Inferior parietal cortex (tissue), 1 donor: ENCODE measurements around the gene BSND.

Experiments used
- DNase-seq: peaks from one replicate; pipeline ENCODE4 v3.0.0-alpha.2; 2016; ENCODE audit errors: extremely low spot score

BSND gene

DNA sequence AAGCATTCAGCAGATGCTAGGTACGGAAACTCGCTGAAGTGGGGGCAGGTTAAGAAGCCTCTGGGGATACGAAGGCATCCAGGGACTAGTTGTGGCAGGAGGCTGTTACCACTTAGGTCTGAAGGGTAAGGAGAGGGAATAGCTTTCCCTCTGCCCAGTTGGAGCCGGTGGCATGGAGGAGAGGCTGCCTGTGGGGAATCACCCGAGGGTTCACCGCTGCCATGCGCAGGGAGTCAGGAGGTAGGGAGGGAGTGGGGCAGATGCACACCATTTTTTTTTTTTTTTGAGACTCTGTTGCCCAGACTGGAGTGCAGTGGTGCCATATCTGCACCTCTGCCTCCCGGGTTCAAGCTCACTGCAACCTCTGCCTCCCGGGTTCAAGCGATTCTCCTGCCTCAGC is 46.7 kb downstream of the BSND start:
- no peak for DNase-seq

DNA sequence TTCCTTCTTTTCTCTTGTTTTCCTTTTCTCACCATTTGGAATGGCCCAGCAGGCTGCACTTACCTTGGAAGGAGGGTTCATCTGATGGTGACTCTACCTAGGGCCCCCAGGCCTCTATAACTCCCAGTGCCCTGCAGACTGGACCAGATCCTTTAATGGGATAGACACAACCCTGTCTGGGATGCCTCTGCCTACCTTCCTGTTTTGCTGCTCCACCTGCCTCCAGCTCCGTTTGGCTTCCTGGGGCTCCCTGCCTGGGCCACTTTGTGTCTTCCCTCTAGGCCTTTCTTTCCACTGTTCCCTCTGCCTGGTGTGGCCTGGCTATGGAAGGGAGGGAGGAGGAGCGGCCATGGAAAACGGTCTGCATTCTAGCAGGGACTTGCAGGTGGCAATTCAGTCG is 48.1 kb downstream of the BSND start:
- DNase-seq = no peak

DNA sequence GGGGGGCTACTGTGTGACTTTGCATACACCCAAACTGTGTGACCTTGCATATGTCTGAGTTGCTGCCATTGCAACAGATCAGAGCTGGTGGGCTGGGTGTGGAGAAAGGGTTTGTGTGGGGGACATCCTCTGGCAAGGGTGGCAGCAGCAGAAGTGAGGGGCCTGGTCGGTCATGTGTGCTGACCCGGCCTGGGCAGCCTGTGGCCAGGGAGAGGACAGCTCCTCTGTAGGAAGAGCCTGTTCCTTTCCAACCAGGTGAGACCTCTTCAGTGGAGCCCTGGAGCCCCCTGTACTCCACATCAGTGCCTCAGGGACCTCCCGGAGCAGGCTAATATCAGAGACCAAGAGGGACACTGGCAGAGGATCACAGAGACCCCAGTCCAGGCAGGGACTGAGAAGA is 48.9 kb downstream of the BSND start:
- no peak for DNase-seq

DNA sequence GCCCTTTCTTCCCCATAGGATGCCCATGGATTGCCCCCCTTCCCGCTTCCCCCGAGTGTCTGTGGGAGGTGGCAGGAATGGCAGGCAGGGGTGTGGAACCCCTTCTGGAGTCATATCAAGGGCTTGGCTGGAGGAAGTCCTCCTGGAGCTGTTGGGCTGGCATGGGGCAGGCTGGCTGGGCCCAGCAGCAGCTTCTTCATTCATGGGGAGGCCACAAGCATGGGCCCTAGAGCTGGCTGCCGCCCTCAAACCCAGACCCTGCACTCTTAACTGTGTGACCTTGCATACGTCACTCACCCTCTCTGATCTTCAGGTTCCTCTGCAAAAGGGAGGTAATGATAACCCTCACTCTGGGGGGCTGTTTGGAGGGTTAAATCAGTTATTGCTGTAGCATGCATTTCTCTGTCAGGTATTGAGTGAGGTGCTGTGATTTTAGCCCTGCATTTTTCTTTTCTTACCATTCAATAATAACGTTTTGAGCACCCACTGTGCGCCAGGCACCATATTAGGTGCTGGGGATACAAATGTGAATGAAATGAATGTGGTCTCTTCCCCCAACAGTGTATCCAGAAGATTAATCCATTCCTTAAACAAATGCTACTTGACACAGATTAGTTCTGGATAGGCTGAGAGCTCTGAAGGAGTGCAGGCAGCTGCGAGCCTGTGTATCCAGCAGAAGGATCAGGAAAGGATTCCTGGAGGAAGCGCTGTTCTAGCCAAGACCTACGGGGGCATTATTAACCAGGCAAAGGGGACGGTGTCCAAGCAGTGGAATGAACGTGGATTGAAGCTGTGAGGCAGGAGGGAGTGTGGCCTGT is 49.9 kb downstream of the BSND start:
- no peak for DNase-seq

DNA sequence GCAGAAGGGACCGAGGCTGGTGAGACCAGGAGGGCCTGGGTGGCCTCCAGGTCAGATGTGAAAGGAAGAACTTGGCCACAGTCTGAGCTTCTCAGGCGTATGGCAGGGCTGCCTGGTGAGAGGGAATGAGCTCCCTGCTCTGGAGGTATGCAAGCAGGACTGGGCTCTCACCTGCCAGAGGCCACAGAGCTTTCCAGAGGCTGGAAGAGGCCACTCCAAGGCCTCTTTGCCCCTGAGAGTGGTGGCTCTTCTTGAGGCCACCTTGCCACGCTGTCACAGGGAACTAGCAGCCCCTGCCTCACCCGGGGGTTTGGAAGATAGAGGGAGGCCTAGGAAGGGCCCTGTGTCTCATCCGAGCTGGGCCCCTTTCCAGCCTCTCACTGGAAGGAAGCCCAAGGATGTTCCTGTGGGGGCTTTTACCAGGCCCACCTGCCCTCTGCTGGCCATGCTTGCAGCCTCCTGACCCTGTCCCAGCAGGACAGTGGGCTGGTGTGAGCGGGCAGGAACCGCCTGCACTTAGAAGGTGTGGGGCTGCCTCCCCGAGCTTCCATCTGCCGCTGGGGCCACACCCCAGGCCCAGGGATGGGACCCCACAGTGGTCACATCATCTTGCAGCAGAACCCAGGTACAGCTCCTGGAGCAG is 50.7 kb downstream of the BSND start:
- no peak for DNase-seq

DNA sequence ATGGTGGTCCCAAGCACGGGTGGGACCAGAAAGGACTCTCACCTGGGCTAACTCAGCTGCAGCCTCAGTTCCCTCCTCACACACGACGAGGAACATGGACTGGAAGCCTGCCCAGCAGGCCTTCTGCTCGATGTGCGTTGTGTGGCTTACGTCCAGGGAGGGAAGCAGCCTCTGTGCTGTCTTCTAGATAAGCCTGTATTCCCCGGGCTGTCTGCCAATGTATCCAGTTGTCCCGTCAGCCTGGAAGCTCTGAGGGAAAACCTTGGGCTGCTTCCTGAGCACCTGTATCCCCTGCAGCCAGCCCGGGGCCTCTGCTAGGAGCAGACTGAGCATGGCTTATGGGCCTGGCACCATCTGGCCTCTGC is 51.2 kb downstream of the BSND start:
- no peak for DNase-seq

DNA sequence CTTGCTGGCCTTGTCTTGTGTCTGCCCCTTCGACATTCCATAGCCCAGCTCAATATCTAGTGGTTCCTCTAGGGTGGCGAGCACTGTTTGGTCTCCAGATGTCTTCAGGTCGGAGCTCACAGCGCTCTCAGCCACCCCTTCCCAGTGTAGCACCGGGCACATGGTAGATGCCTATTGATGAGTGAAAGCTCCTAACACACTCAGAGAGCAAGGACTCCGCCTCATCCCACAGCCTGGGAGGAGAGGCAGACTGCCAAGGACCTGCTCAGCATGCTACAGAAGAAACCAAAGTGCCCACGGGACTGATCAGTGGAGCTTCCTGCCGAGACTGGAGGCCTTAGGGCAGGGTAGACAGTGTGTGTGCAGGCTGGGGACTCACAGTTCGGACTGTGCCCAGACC is 51.5 kb downstream of the BSND start:
- no peak for DNase-seq

DNA sequence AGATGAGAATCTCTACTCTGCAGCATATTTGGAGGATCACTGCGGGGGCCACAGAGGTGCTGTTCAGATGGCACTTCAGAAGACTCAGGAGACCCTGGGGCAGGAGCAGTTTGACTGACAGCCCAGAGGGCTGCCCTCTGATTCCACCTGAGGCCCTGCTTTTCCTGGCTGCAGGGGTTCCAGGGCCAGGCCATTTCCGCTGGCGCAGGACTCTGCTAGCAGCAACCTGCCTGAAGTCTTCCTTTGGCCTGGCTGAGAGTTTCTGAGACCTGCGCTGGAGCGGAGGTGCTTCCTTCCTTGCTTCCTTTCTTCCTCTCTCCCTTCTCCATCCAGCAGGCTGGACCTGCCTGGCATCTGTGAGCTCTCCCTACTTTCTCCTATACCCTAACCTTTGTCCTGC is 52.4 kb downstream of the BSND start:
- no peak for DNase-seq

DNA sequence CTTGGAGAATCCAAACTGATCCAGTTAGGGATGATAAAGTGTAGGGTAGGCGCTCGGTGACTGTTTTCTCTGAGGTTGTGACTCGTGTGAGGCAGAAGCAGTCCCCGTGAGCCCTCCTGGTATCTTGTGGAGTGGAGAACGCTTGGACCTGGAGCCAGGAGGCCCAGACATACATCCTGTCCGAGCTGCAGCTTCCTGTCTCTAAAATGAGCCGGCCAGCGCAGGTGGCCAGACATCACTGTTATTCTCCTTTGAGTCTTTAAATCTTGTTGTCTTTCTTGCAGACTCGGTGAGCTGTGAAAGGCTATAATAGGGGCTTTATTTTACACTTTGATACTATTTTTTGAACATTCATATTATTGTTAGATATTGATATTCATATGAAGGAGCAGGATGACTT is 52.9 kb downstream of the BSND start:
- no peak for DNase-seq

DNA sequence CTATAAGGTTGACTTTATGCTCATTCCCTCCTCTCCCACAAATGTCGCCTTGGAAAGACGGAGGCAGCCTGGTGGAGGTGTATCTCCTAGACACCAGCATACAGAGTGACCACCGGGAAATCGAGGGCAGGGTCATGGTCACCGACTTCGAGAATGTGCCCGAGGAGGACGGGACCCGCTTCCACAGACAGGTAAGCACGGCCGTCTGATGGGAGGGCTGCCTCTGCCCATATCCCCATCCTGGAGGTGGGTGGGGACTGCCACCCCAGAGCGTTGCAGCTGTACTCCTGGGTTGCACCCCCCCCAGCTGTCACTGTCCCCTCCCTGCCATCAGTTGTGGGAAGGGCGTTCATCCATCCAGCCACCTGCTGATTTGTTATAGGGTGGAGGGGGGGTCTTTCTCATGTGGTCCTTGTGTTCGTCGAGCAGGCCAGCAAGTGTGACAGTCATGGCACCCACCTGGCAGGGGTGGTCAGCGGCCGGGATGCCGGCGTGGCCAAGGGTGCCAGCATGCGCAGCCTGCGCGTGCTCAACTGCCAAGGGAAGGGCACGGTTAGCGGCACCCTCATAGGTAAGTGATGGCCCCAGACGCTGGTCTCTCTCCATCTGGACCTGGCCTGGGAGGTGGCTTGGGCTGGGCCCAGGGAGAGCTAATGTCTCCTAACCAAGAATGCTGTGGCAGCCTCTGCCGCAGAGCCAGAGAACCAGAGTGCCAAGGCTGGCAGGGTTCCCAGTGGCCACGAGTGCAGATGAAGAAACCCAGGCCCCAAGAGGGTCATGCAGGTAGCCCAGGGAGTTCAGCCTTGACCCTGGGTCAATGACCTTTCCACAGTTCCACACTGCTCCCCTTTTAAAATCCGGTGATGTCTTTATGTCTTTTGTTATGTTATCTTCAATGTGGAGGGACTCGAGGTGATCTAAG is 53.7 kb downstream of the BSND start:
- DNase-seq = no peak

DNA sequence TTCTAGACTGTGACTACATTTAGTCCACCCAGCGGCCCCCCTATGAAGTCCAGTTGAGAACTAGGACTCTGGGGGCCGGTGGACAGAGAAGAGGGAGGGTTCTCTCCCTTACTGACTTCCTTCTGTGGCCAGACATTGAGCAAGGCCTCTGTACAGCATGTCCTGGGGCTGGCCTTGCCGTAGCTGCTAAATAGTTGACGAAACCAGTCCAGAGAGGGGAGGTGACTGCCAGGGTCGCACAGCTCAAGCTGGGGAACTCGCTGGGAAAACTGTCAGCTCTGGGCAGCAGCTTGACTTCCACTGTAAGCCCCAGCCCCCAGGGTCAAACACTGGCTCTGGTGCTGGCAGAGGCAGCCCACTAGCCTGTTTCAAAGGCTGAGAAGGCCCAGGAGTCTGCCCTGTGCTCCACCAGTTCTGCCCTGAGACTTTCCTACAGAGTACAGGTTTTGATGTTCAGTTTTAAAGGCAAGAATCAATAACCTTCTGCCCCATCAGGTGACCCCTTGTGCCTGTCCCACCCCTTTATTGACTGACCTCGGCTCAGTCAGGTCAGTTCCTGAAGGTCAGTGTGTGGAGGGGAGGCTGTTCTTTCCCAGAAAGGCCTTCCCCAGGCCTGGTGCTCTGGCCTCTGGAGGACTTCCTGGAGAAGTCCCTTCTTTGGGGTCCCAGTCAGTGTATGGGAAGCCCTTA is 54.7 kb downstream of the BSND start:
- DNase-seq = no peak

DNA sequence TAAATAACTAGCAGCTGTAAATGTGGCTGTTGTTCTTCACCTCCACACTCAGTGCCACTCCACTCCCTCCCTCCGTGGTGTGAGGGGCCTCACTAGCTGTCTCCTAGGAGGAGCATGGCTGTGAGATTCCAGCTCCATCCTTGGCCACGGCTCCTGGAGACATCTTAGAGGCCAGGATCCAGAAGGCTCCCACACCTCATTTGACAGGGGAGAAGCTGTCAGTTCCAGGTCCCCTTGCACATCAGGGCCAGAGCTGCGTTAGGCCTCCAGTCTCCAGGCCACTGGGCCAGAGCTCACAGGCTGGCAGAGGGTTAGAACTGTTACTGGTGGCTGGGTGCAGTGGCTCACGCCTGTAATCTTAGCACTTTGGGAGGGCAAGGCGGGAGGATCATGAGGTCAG is 55.7 kb downstream of the BSND start:
- no peak for DNase-seq

DNA sequence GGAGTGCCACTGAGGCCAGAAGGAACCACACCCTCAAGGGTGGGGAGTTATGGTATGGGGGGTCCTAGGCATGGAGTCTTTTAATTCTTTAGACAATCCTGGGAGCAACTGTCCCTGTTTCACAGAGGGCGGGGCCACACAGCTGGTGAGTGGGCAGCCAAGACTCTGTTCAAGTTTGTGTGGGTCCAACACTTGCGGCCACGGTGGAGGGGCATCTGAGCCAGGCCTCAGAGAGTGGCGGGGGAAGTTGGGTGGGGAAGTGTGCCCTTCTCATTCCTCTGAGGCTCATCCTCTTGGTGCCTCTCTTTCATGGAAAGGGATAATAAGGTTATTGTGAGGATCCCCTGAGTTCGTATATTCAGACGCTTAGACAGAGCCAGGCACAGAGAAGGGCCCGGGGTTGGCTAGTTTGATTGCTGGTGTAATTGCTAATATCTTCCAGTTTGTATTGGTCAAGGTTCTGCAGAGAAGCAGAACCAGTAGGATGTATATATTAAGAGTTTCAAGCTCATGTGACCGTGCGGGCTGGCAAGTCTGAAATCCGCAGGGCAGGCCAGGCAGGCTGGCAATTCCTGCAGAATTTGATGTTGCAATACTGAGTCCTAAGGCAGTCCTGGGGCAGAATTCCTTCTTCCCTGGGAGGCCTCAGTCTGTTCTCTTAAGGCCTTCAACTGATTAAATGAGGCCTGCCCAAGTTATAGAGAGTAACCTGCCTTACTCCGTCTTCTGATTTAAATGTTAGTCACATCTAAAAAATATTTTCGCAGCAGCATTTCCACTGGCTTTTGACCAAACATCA is 56.5 kb downstream of the BSND start:
- no peak for DNase-seq

DNA sequence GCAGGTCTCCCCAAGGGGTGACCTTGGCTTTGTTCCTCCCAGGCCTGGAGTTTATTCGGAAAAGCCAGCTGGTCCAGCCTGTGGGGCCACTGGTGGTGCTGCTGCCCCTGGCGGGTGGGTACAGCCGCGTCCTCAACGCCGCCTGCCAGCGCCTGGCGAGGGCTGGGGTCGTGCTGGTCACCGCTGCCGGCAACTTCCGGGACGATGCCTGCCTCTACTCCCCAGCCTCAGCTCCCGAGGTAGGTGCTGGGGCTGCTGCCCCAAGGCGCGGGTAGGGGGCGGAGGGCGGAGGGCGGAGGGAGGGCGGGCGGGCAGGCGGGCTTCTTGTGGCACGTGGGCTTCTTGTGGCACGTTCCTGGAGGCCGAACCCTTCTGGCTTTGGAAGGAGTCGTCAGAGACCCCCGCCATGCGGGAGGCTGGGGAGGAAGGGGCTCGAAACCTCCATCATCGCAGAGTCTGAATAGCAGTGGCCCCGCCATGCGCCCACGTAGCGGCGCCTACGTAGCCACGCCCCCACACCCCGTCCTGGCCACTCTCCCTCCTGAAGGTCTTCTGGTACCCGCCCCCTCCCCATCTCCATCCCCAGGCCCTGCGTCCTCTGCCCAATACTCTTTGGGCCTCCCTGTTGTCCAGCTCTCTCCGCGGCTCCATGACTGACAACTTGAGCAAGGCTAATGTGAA is 57.4 kb downstream of the BSND start:
- no peak for DNase-seq

DNA sequence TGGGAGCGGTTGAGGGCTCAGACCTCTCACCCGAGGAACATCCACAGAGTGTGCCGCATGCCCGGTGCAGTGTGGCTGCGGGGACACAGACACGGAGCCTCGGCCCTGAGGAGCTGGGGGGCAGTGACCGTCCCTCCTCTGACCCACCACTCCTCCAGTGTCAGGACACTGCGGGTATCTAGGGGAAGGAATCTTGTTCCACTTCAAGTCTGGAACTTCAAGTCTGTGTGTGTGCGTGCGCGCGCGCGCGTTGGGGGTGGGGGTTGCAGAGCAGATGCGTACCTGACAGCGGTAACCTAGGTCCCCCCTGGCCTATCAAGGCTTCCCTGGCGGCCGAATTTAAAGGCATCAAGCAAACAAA is 57.9 kb downstream of the BSND start:
- DNase-seq = no peak

DNA sequence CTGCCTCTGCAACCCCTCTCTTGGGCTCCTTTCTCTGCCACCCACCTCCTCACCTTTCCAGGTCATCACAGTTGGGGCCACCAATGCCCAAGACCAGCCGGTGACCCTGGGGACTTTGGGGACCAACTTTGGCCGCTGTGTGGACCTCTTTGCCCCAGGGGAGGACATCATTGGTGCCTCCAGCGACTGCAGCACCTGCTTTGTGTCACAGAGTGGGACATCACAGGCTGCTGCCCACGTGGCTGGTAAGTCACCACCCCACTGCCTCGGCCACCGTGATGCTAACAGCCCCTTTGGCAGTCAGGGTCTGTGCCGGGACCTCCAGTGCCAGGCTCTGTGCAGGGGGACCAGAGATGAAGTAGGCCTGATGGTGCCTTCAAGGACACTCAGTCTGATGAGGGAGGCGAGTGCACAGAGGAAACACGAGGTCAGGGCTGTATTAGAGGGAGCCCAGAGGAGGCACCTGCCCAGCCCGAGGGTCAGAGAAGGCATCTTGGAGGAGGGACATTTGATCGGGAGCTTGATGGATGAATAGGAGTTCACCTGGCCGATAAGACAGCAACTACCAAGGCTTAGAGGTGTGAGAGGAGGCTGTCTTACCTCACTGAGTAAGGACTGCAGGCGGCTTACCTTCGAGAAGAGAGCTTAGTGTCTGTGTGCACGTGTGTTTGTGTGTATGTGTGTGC is 58.7 kb downstream of the BSND start:
- DNase-seq = no peak

DNA sequence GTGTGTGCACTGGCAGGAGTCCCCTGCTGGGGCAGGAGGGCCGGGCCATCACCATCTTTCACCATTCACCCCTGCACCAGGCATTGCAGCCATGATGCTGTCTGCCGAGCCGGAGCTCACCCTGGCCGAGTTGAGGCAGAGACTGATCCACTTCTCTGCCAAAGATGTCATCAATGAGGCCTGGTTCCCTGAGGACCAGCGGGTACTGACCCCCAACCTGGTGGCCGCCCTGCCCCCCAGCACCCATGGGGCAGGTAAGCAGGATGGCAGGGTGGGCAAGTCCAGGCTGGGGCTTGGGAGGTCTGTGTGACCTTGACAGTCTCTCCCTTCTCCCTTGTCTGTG is 59.2 kb downstream of the BSND start:
- no peak for DNase-seq

DNA sequence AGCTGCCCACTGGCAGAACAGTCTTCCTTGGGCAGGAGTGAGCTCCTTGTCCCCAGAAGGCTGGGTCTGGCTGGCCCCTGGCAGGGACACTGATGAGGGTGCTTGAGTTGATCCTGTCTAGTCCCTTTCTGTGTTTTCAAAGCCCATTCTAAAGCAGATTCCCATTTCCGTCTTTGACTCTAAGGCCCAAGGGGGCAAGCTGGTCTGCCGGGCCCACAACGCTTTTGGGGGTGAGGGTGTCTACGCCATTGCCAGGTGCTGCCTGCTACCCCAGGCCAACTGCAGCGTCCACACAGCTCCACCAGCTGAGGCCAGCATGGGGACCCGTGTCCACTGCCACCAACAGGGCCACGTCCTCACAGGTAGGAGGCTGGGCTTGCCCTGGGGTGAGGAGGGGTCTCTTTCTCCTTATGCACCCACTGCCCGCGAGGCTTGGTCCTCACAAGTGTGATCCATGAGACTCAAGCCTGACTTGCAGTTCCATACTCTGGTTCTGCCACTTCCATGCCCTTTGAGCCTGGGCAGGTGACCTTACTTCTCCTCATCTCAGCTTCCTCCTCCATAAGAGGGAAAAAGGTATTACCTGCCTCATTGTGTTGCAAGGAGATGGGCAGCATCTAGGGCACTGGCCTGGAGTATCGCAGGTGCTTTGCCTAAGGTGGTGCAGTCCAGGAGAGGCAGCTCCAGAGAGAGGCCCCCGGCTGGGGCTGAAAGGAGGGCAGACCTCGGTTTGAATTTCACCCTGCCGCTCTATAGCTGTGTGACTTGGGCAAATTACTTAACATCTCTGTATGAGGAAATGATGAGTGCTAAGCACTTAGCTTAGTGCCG is 60.8 kb downstream of the BSND start:
- DNase-seq = no peak
